Erythroblast (primary cell): ENCODE measurements around the gene WNT6.

Source experiments
- GATA1 ChIP-seq: IDR thresholded peaks from 2 replicates; pipeline ENCODE4 v1.6.1; 2011; ENCODE audit warnings: low read depth, mild to moderate bottlenecking, control low read depth, low read length, moderate library complexity
- POLR2A ChIP-seq: IDR thresholded peaks from 2 replicates; pipeline ENCODE4 v1.6.1; 2011; ENCODE audit warnings: mild to moderate bottlenecking, low read length

DNA sequence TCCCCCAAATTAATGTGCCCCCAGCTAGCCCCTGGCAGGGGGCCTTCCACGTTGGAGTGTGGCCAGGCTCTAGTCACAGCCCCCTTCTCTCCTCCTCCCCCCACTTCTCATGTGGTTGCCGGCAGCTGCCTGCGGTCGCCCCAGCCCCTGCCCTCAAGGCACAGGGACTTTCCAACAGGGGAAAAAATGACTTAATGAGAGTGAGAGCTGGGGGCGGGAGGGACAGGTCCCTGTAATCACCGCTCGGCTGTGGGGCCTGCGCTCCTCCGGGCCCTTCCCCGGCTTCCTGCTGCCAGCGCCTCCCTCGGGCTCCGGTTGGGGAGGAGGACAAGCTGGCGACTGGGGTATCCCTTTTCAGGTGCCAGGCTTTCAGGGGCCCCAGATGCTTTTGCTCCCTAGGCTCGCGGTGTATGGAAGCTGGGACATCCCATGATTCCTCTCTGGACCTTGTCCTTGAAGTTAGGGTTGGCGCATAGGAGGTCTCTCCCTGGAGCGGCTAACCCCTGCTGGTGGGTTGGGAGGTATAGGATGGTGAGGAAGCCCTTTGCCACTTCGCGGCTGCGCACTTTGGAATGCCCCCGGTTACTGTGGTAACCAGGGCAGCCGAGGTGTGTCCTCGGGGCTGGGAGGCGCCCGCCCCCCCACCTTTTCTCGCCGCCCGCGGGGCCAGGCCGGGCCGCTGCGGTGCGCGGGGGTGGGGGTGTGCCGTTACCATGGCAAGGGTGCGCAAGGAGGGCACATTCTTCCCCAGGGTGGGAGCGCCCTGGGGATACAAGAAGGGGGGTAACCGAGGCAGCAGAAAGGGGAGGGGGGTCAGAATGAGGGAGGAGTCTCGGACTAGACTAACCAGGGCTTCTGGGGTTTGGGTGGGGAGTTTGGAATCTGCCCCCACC lies 37.1 kb downstream of the WNT6 start:
- TF ChIP-seq POLR2A (no peak), GATA1 (no peak)
